Osteoblast (primary cell): ENCODE measurements around the gene CLEC17A. TPM values are rescaled to one million over a fixed set of nuclear protein-coding genes. Genes with fewer than 3 reads are reported as not detected.
A peak's percentile ranks its signal among the peaks of the same experiment; 100 is the strongest.

Experiments
- DNase-seq: peaks from one replicate; pipeline ENCODE4 v3.0.0; 2011; ENCODE audit warnings: low spot score, mixed read lengths; ENCODE audit not compliant: insufficient read length; ENCODE audit errors: missing footprints
- H2AFZ ChIP-seq: 2 replicates; pipeline ENCODE4 v1.6.0; 2011; ENCODE audit warnings: mild to moderate bottlenecking, low read length
- H3K27ac ChIP-seq: 2 replicates; pipeline ENCODE4 v1.5.1; 2011; ENCODE audit warnings: mild to moderate bottlenecking, low read depth, low read length, moderate library complexity
- H3K27me3 ChIP-seq: 2 replicates; pipeline ENCODE4 v1.6.0; 2012; ENCODE audit warnings: mild to moderate bottlenecking, control low read depth, inconsistent platforms, low read length, moderate library complexity; ENCODE audit not compliant: insufficient read depth
- H3K36me3 ChIP-seq: 2 replicates; pipeline ENCODE4 v1.5.1; 2011; ENCODE audit warnings: mild to moderate bottlenecking, low read length, control low read depth, moderate library complexity; ENCODE audit not compliant: insufficient read depth
- H3K4me1 ChIP-seq: 2 replicates; pipeline ENCODE4 v1.5.1; 2011; ENCODE audit warnings: mild to moderate bottlenecking, low read length, control low read depth, moderate library complexity; ENCODE audit not compliant: insufficient read depth
- H3K4me2 ChIP-seq: 2 replicates; pipeline ENCODE4 v1.6.0; 2011; ENCODE audit warnings: mild to moderate bottlenecking, low read length; ENCODE audit not compliant: insufficient read depth
- H3K4me3 ChIP-seq: fragments of 200-600 bp; sonication (generic); 3 replicates; pipeline ENCODE4 v1.5.1; 2012; ENCODE audit warnings: mild to moderate bottlenecking, low read length, inconsistent platforms; ENCODE audit not compliant: insufficient read depth
- H3K79me2 ChIP-seq: 2 replicates; pipeline ENCODE4 v1.6.0; 2012; ENCODE audit warnings: mild to moderate bottlenecking, low read length, control low read depth, inconsistent platforms; ENCODE audit not compliant: insufficient read depth
- H3K9me3 ChIP-seq: 2 replicates; pipeline ENCODE4 v1.5.1; 2011; ENCODE audit warnings: low read depth, low read length, control low read depth
- H4K20me1 ChIP-seq: 2 replicates; pipeline ENCODE4 v1.6.0; 2012; ENCODE audit warnings: mild to moderate bottlenecking, low read length, control low read depth; ENCODE audit not compliant: insufficient read depth
- CTCF ChIP-seq: IDR thresholded peaks from 2 replicates; pipeline ENCODE4 v1.5.1; 2011; ENCODE audit warnings: mild to moderate bottlenecking, low read depth, low read length, moderate library complexity; ENCODE audit errors: extremely low read depth
- total RNA-seq: library from RNA; depleted of rRNA; stranded (reverse); fragments of >200 nt; gene quantifications from 2 replicates; pipeline ENCODE4 v1.2.3, GENCODE V29; 2012

Gene CLEC17A
- total RNA-seq, 1 donor, result under 0.01 TPM

GRCh38 chr19:14553939-14554243 lies 29.0 kb upstream of the CLEC17A start:
- no peak for TF ChIP-seq CTCF
- H3K79me2 ChIP-seq, result peaks cover 9% of the 10 kb centered on the region
- no peaks in the 10 kb centered on the region for H3K9me3 ChIP-seq
- H3K27ac ChIP-seq, result no peak overlapping the region
- peaks cover 3% of the 10 kb centered on the region for H4K20me1 ChIP-seq
- peaks cover 9% of the 10 kb centered on the region for H3K4me1 ChIP-seq
- H3K36me3 ChIP-seq, result no peaks in the 10 kb centered on the region
- DNase-seq, result peak; percentile 15
- H3K4me2 ChIP-seq, result no peak overlapping the region
- no peak overlapping the region for H2AFZ ChIP-seq
- H3K4me3 ChIP-seq, result no peak overlapping the region
- H3K27me3 ChIP-seq, result no peaks in the 10 kb centered on the region

GRCh38 chr19:14554382-14554812 lies 28.5 kb upstream of the CLEC17A start:
- TF ChIP-seq CTCF, result no peak
- peak; percentile 76 for DNase-seq
- H4K20me1 ChIP-seq, result peaks cover 3% of the 10 kb centered on the region
- H3K9me3 ChIP-seq, result no peaks in the 10 kb centered on the region
- H3K4me1 ChIP-seq, result peaks cover 9% of the 10 kb centered on the region
- no peak overlapping the region for H3K4me2 ChIP-seq
- H3K36me3 ChIP-seq, result no peaks in the 10 kb centered on the region
- H3K79me2 ChIP-seq, result peaks cover 9% of the 10 kb centered on the region
- no peaks in the 10 kb centered on the region for H3K27me3 ChIP-seq
- no peak overlapping the region for H3K4me3 ChIP-seq
- H2AFZ ChIP-seq, result no peak overlapping the region
- H3K27ac ChIP-seq, result no peak overlapping the region

GRCh38 chr19:14555918-14556661 lies 26.8 kb upstream of the CLEC17A start:
- peak; percentile 84 for DNase-seq
- H3K9me3 ChIP-seq, result no peaks in the 10 kb centered on the region
- no peaks in the 10 kb centered on the region for H3K27me3 ChIP-seq
- H4K20me1 ChIP-seq, result peaks cover 3% of the 10 kb centered on the region
- peaks cover 23% of the 10 kb centered on the region for H3K79me2 ChIP-seq
- H3K27ac ChIP-seq, result peak overlapping the region; percentile 54
- H2AFZ ChIP-seq, result peak overlapping the region; percentile 61
- H3K36me3 ChIP-seq, result no peaks in the 10 kb centered on the region
- H3K4me3 ChIP-seq, result peak overlapping the region; percentile 52
- TF ChIP-seq CTCF, result no peak
- H3K4me1 ChIP-seq, result peaks cover 21% of the 10 kb centered on the region
- H3K4me2 ChIP-seq, result peak overlapping the region; percentile 74

- peak overlapping the region; percentile 52 for H3K4me3 ChIP-seq
- DNase-seq, result peak; percentile 99
- peak; percentile 91 for TF ChIP-seq CTCF
- peak overlapping the region; percentile 54 for H3K27ac ChIP-seq
- no peaks in the 10 kb centered on the region for H3K27me3 ChIP-seq
- peak overlapping the region; percentile 92 for H2AFZ ChIP-seq
- peaks cover 3% of the 10 kb centered on the region for H4K20me1 ChIP-seq
- no peaks in the 10 kb centered on the region for H3K36me3 ChIP-seq
- H3K79me2 ChIP-seq, result peaks cover 26% of the 10 kb centered on the region
- H3K9me3 ChIP-seq, result no peaks in the 10 kb centered on the region
- peaks cover 27% of the 10 kb centered on the region for H3K4me1 ChIP-seq
- peak overlapping the region; percentile 74 for H3K4me2 ChIP-seq
Measured at GRCh38 chr19:14556662-14557188, 26.2 kb upstream of the CLEC17A start.
